ACHN (cell line): ENCODE results near the gene ANO8.
"Not testable (repeated sequence)": the region's sequence is repeated elsewhere in the genome, so short reads cannot be mapped to it uniquely, and the experiment has no call there.

Experiments used
- DNase-seq: peaks from one replicate; pipeline ENCODE4 v3.0.0-alpha.2; 2015
- in situ Hi-C: cut with HindIII; loops from 2 replicates; pipeline ENCODE4 v1.10.0; 2017; ENCODE audit warnings: low sequenced_read_pairs, low pct_ligation_motif_present, low pct_unique_long_range_greater_than_20kb

Gene ANO8

DNA sequence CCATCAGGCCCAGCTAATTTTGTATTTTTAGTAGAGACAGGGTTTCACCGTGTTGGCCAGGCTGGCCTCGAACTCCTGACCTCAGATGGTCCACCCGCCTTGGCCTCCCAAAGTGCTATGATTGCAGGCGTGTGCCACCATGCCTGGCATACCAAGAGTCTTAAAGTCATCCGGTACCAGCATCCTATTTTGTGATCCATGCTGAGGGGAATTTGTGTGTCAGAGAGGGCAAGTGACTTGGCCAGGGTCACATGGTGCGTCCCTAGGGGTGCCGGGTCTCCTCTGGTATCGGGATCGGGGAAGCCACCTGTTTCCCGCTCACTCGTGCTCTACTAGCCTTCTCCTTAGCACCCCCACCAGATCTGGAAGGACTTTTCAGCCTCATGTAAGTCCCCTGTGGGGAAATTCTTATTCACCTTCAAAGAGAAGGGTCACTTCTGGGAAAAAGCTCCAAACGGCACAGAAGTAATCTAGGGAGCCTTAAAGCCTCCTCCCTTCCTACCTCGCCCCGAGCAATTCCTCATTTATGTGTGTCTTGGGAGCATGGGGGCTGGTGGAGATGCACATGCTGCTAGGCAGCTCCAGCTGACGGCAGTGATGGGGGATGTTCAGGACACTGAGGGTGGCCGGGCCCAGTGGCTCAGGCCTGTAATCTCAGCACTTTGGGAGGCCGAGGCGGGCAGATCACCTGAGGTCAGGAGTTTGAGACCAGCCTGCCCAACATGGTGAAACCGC, 59.0 kb downstream of the ANO8 start:
- in situ Hi-C loops: no loop called here
- DNase-seq: no peak

DNA sequence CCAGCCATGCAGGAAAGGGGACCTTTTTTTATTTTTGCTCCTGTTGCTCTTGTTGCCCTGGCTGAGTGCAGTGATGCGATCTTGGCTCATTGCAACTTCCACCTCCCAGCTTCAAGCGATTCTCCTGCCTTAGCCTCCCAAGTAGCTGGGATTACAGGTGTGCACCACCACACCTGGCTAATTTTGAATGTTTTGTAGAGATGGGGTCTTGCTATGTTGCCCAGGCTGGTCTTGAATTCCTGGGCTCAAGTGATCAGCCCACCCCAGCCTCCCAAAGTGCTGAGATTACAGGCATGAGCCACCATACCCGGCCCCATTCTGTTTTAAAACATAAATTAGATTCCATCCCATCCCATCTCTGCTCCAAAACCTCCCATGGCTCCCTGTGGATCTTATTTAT, 59.8 kb downstream of the ANO8 start:
- DNase-seq, in situ Hi-C loops: not testable (repeated sequence)
